Endodermal cell (in vitro differentiated cells): ENCODE data around the gene ATP6V1C2. TPM values are rescaled to one million over a fixed set of nuclear protein-coding genes. Genes with fewer than 3 reads are reported as not detected.
A peak's percentile ranks its signal among the peaks of the same experiment; 100 is the strongest.
"Not testable (repeated sequence)": the region's sequence is repeated elsewhere in the genome, so short reads cannot be mapped to it uniquely, and the experiment has no call there.

Experiments used
- DNase-seq: peaks from one replicate; pipeline ENCODE4 v3.0.0-alpha.2; 2017
- H3K27ac ChIP-seq: 2 replicates; pipeline ENCODE4 v1.5.1; 2013; ENCODE audit warnings: mild to moderate bottlenecking, low read depth, low read length, moderate library complexity
- H3K27me3 ChIP-seq: 2 replicates; pipeline ENCODE4 v1.6.1; 2013; ENCODE audit warnings: mild to moderate bottlenecking, low read length, moderate library complexity; ENCODE audit not compliant: insufficient read depth, control insufficient read depth, poor library complexity, severe bottlenecking
- H3K36me3 ChIP-seq: 2 replicates; pipeline ENCODE4 v1.7.0; 2013; ENCODE audit warnings: mild to moderate bottlenecking, low read length, moderate library complexity; ENCODE audit not compliant: control insufficient read depth, insufficient read depth
- H3K4me1 ChIP-seq: one replicate; pipeline ENCODE4 v1.7.0; 2013; ENCODE audit warnings: low read length; ENCODE audit not compliant: control insufficient read depth, insufficient read depth
- H3K4me3 ChIP-seq: 2 replicates; pipeline ENCODE4 v1.5.1; 2013; ENCODE audit warnings: mild to moderate bottlenecking, low read length, moderate library complexity
- H3K9ac ChIP-seq: 2 replicates; pipeline ENCODE4 v1.6.1; 2013; ENCODE audit warnings: mild to moderate bottlenecking, low read length, moderate library complexity; ENCODE audit not compliant: poor library complexity, severe bottlenecking; ENCODE audit errors: extremely low read depth
- H3K9me3 ChIP-seq: 2 replicates; pipeline ENCODE4 v1.6.1; 2013; ENCODE audit warnings: mild to moderate bottlenecking, low read length, moderate library complexity; ENCODE audit not compliant: control insufficient read depth
- H3K27ac Mint-ChIP-seq: 2 replicates; pipeline ENCODE4 v1.8.0; 2020; ENCODE audit warnings: mixed read lengths
- H3K27me3 Mint-ChIP-seq: 2 replicates; pipeline ENCODE4 v1.8.0; 2021; ENCODE audit warnings: mild to moderate bottlenecking, mixed read lengths; ENCODE audit not compliant: insufficient read depth
- H3K36me3 Mint-ChIP-seq: 2 replicates; pipeline ENCODE4 v1.8.0; 2020; ENCODE audit warnings: low read depth, mixed read lengths
- H3K4me1 Mint-ChIP-seq: 2 replicates; pipeline ENCODE4 v1.8.0; 2020; ENCODE audit warnings: mixed read lengths
- H3K4me3 Mint-ChIP-seq: 2 replicates; pipeline ENCODE4 v1.8.0; 2020; ENCODE audit warnings: mild to moderate bottlenecking, moderate library complexity, mixed read lengths
- H3K9me3 Mint-ChIP-seq: 2 replicates; pipeline ENCODE4 v1.8.0; 2020; ENCODE audit warnings: mild to moderate bottlenecking, mixed read lengths
- CTCF ChIP-seq: fragments of 200-600 bp; sonication (generic); conservative IDR thresholded peaks from 2 replicates; pipeline ENCODE4 v1.5.0; 2021; ENCODE audit warnings: antibody characterized with exemption, mild to moderate bottlenecking
- WGBS, 2 experiments: methylation state at CpG; one replicate each; pipeline versions ENCODE4 v1.1.5 to v1.1.7; 2013; ENCODE audit warnings: missing lambda C conversion rate in 2 of 2, mixed read lengths in 1 of 2; ENCODE audit not compliant: insufficient coverage in 1 of 2, insufficient read length in 1 of 2; 5-methylcytosine and 5-hydroxymethylcytosine counted together
- total RNA-seq, 2 donors: library from RNA; stranded (reverse); fragmentation: NEBNext Ultra II Directional in 1 of 2; extraction: Animal tissue kit (Norgen Biotek cat#: 25700) in 1 of 2; gene quantifications; 2 replicates in 1 of 2; 3 replicates in 1 of 2; pipeline ENCODE4 v1.2.1, GENCODE V29; 2021

The ATP6V1C2 gene
- total RNA-seq, 2 donors from 2014 or later: 0.26 to 0.73 TPM

GRCh38 chr2:10814142-10814541, 92.7 kb downstream of the ATP6V1C2 start:
- Mint-ChIP-seq H3K27ac (no peak overlapping the region), H3K4me1 (peaks cover 31% of the 10 kb centered on the region), H3K4me3 (peak overlapping the region; percentile 11), H3K27me3 (no peaks in the 10 kb centered on the region), H3K36me3 (peaks cover 5% of the 10 kb centered on the region), H3K9me3 (no peaks in the 10 kb centered on the region)
- H3K27ac ChIP-seq: no peak overlapping the region
- H3K27me3 ChIP-seq: no peaks in the 10 kb centered on the region
- 61 to 67% methylated on average over 10 of the region's 10 CpGs for WGBS, 2 experiments
- no peaks in the 10 kb centered on the region for H3K4me1 ChIP-seq
- no peak for TF ChIP-seq CTCF
- H3K9me3 ChIP-seq: no peaks in the 10 kb centered on the region
- H3K36me3 ChIP-seq: peaks cover 16% of the 10 kb centered on the region
- DNase-seq: no peak
- no peak overlapping the region for H3K9ac ChIP-seq
- no peak overlapping the region for H3K4me3 ChIP-seq

- 73 to 79% methylated on average over 12 to 16 of the region's 16 CpGs for WGBS, 2 experiments
- H3K36me3 ChIP-seq: peaks cover 10% of the 10 kb centered on the region
- peaks cover 3% of the 10 kb centered on the region for H3K36me3 Mint-ChIP-seq
- TF ChIP-seq CTCF: peak; percentile 45
- peak overlapping the region; percentile 3 for H3K27ac Mint-ChIP-seq
- H3K9ac ChIP-seq: no peak overlapping the region
- H3K4me3 Mint-ChIP-seq: peak overlapping the region; percentile 11
- peak overlapping the region; percentile 3 for H3K27ac ChIP-seq
- no peaks in the 10 kb centered on the region for H3K27me3 ChIP-seq
- no peaks in the 10 kb centered on the region for H3K9me3 Mint-ChIP-seq
- no peaks in the 10 kb centered on the region for H3K9me3 ChIP-seq
- H3K4me3 ChIP-seq: no peak overlapping the region
- peak; percentile 77 for DNase-seq
- no peaks in the 10 kb centered on the region for H3K27me3 Mint-ChIP-seq
- no peaks in the 10 kb centered on the region for H3K4me1 ChIP-seq
- peaks cover 29% of the 10 kb centered on the region for H3K4me1 Mint-ChIP-seq
These were observed 93.3 kb downstream of the ATP6V1C2 start for GRCh38 chr2:10814571-10815331.

DNA sequence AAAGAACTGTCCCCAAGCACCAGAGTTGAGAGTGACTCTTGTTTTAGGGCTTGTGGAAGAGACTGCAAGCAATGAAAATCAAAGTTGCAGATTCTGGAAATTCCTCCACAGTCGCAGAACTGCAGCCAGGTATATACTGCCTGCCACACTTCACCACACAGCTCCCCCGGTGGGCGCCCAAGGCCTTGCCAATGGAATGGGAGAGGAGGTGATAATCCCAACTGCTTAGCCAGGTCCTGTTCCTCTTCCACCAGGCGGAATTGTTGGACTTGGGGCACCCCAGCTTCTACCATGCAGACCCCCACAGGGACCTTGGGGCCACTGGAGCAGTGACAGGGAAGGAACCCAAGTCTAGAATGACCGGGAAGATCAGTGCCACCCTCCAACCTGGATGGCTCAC, 96.0 kb downstream of the ATP6V1C2 start:
- Mint-ChIP-seq H3K36me3 (no peaks in the 10 kb centered on the region), H3K4me1 (peaks cover 10% of the 10 kb centered on the region), H3K27me3 (no peaks in the 10 kb centered on the region), H3K9me3 (no peaks in the 10 kb centered on the region), H3K27ac (no peak overlapping the region), H3K4me3 (no peak overlapping the region)
- Histone ChIP-seq H3K27ac (no peak overlapping the region), H3K4me3 (no peak overlapping the region), H3K27me3 (no peaks in the 10 kb centered on the region), H3K4me1 (no peaks in the 10 kb centered on the region), H3K9ac (no peak overlapping the region), H3K9me3 (no peaks in the 10 kb centered on the region), H3K36me3 (no peaks in the 10 kb centered on the region)
- WGBS, 2 experiments: 61% methylated on average over 5 of the region's 5 CpGs; no CpG with 5 or more reads in 1 of the 2 experiments
- DNase-seq: peak; percentile 92
- TF ChIP-seq CTCF: peak; percentile 85

GRCh38 chr2:10818305-10818704, 96.9 kb downstream of the ATP6V1C2 start:
- H3K36me3 Mint-ChIP-seq, H3K36me3 ChIP-seq, H3K9me3 ChIP-seq, H3K9ac ChIP-seq, H3K4me1 ChIP-seq, H3K27me3 ChIP-seq, H3K27me3 Mint-ChIP-seq, H3K4me3 ChIP-seq, H3K27ac Mint-ChIP-seq, DNase-seq, H3K27ac ChIP-seq, H3K9me3 Mint-ChIP-seq, H3K4me3 Mint-ChIP-seq, H3K4me1 Mint-ChIP-seq: not testable (repeated sequence)
- 94% methylated on average over 3 of the region's 3 CpGs; no CpG with 5 or more reads in 1 of the 2 experiments for WGBS, 2 experiments
